Measurements from ENCODE around the gene TAF9.

DNA sequence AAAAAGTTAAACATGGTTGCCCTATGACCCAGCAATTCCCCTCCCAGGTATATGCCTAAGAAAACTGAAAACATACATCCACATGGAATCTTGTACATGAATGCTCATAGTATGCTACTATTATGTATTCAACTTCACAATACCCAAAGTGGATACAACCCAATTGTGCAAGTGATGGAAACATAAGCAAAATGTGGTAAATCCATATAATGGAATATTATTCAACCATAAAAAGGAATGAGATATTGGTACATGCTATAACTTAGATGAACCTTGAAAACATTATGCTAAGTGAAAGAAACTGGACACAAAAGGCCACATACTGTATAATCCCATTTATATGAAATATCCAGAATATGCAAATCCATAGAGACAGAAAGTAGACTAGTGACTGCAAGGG is 18.7 kb downstream of the TAF9 start:
- TF ChIP-seq, protein P1, sequence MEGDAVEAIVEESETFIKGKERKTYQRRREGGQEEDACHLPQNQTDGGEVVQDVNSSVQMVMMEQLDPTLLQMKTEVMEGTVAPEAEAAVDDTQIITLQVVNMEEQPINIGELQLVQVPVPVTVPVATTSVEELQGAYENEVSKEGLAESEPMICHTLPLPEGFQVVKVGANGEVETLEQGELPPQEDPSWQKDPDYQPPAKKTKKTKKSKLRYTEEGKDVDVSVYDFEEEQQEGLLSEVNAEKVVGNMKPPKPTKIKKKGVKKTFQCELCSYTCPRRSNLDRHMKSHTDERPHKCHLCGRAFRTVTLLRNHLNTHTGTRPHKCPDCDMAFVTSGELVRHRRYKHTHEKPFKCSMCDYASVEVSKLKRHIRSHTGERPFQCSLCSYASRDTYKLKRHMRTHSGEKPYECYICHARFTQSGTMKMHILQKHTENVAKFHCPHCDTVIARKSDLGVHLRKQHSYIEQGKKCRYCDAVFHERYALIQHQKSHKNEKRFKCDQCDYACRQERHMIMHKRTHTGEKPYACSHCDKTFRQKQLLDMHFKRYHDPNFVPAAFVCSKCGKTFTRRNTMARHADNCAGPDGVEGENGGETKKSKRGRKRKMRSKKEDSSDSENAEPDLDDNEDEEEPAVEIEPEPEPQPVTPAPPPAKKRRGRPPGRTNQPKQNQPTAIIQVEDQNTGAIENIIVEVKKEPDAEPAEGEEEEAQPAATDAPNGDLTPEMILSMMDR (IDR thresholded peaks at IDR 0.05) = no peak
- no peak for TF ChIP-seq POLR2A (IDR thresholded peaks at IDR 0.05)
